ENCODE data around the gene MAP3K4.

MAP3K4 gene

GRCh38 chr6:161033667-161034066, 42.1 kb downstream of the MAP3K4 start:
- no peak overlapping the region for H3K4me2 ChIP-seq (ENCODE audit: insufficient read depth, low read length)
- H3K4me3 ChIP-seq (ENCODE audit: low read depth in 1 of 2, low read length in 2 of 2) = no peak overlapping the region

DNA sequence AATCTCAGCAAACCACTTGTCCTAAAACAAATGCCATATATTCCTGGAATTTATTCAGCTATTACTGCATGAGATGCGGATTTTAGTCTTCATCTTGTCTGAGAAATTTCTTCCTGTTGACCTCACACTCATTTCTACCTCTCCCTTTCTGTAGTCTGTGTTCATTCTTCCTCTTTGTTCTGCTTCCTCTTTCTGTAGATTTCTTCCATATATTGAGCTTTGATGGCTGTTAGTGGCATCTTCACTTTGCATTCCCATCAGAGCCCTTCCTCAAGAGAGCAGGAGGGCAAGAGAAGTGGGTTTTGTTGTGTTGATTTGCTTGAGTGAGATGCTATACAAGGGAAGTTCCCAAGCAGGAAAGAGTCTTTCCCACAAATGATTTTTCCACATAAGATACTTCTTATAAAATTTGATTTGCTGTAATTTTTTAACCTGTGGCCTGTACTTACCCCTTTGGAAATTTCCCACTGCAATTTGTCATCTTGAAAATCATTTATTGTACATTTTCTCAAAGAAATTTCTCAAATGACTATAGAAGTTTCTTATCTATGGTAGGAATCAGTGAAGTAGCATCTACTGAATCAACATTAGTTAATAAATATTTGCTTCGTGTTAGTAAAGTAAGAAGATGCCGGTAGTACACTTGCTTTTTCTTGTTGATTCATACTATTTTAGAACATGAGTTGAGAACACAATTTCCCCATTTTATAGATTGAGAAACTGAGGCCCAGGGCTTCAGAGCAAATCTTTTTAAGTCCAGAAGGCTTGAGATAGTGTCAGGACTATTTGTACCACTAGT, 43.8 kb downstream of the MAP3K4 start:
- TF ChIP-seq EZH2 (IDR thresholded peaks at IDR 0.05; ENCODE audit: borderline replicate concordance, low read depth, low read length, severe bottlenecking) = no peak
- TF ChIP-seq, protein P1, sequence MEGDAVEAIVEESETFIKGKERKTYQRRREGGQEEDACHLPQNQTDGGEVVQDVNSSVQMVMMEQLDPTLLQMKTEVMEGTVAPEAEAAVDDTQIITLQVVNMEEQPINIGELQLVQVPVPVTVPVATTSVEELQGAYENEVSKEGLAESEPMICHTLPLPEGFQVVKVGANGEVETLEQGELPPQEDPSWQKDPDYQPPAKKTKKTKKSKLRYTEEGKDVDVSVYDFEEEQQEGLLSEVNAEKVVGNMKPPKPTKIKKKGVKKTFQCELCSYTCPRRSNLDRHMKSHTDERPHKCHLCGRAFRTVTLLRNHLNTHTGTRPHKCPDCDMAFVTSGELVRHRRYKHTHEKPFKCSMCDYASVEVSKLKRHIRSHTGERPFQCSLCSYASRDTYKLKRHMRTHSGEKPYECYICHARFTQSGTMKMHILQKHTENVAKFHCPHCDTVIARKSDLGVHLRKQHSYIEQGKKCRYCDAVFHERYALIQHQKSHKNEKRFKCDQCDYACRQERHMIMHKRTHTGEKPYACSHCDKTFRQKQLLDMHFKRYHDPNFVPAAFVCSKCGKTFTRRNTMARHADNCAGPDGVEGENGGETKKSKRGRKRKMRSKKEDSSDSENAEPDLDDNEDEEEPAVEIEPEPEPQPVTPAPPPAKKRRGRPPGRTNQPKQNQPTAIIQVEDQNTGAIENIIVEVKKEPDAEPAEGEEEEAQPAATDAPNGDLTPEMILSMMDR (IDR thresholded peaks at IDR 0.05; ENCODE audit: borderline replicate concordance, extremely low read depth, low read length, poor library complexity, severe bottlenecking) = no peak
- Histone ChIP-seq H3K4me1 (ENCODE audit: insufficient read depth, low read length) (no peaks in the 10 kb centered on the region), H2AFZ (ENCODE audit: low read depth, low read length) (no peak overlapping the region), H3K27ac (ENCODE audit: low read length) (no peak overlapping the region), H3K9me3 (ENCODE audit: insufficient read depth, low read length, severe bottlenecking) (no peaks in the 10 kb centered on the region), H3K9ac (ENCODE audit: low read depth, low read length) (no peak overlapping the region), H3K36me3 (ENCODE audit: insufficient read depth, low read length) (peaks cover 50% of the 10 kb centered on the region), H3K4me3 (ENCODE audit: low read depth in 1 of 2, low read length in 2 of 2) (no peak overlapping the region), H4K20me1 (ENCODE audit: insufficient read depth, low read length) (peaks cover 10% of the 10 kb centered on the region; the same call in 1 of the 2 replicates), H3K79me2 (ENCODE audit: insufficient read depth, low read length) (peaks cover 41% of the 10 kb centered on the region), H3K27me3 (ENCODE audit: insufficient read depth, low read length, poor library complexity) (no peaks in the 10 kb centered on the region), H3K4me2 (ENCODE audit: insufficient read depth, low read length) (no peak overlapping the region)
- no peak for ATAC-seq (ENCODE audit: insufficient read depth, low read depth)
- DNase-seq = no peak

More at GRCh38 chr6:161033667-161034066, 42.1 kb downstream of the MAP3K4 start:
- DNase-seq (no peak), ATAC-seq (ENCODE audit: insufficient read depth, low read depth) (no peak)
- Histone ChIP-seq H2AFZ (ENCODE audit: low read depth, low read length) (no peak overlapping the region), H3K27me3 (ENCODE audit: insufficient read depth, low read length, poor library complexity) (no peaks in the 10 kb centered on the region), H4K20me1 (ENCODE audit: insufficient read depth, low read length) (peaks cover 13% of the 10 kb centered on the region; the same call in 1 of the 2 replicates), H3K9me3 (ENCODE audit: insufficient read depth, low read length, severe bottlenecking) (no peaks in the 10 kb centered on the region), H3K9ac (ENCODE audit: low read depth, low read length) (no peak overlapping the region), H3K79me2 (ENCODE audit: insufficient read depth, low read length) (peaks cover 55% of the 10 kb centered on the region), H3K36me3 (ENCODE audit: insufficient read depth, low read length) (peaks cover 40% of the 10 kb centered on the region), H3K4me1 (ENCODE audit: insufficient read depth, low read length) (no peaks in the 10 kb centered on the region), H3K27ac (ENCODE audit: low read length) (no peak overlapping the region)
- TF ChIP-seq, protein P1 (IDR thresholded peaks at IDR 0.05; ENCODE audit: borderline replicate concordance, extremely low read depth, low read length, poor library complexity, severe bottlenecking) = no peak
- TF ChIP-seq EZH2 (IDR thresholded peaks at IDR 0.05; ENCODE audit: borderline replicate concordance, low read depth, low read length, severe bottlenecking) = no peak

GRCh38 chr6:161035981-161036263, 44.4 kb downstream of the MAP3K4 start:
- no peaks in the 10 kb centered on the region for H3K9me3 ChIP-seq (ENCODE audit: insufficient read depth, low read length, severe bottlenecking)
- no peaks in the 10 kb centered on the region for H3K4me1 ChIP-seq (ENCODE audit: insufficient read depth, low read length)
- H3K79me2 ChIP-seq (ENCODE audit: insufficient read depth, low read length) = peaks cover 36% of the 10 kb centered on the region
- no peak for ATAC-seq (ENCODE audit: insufficient read depth, low read depth)
- peaks cover 8% of the 10 kb centered on the region for H4K20me1 ChIP-seq (ENCODE audit: insufficient read depth, low read length)
- no peaks in the 10 kb centered on the region for H3K27me3 ChIP-seq (ENCODE audit: insufficient read depth, low read length, poor library complexity)
- H3K36me3 ChIP-seq (ENCODE audit: insufficient read depth, low read length) = peaks cover 56% of the 10 kb centered on the region
- no peak overlapping the region for H2AFZ ChIP-seq (ENCODE audit: low read depth, low read length)
- no peak overlapping the region for H3K4me2 ChIP-seq (ENCODE audit: insufficient read depth, low read length)
- TF ChIP-seq, protein P1 (IDR thresholded peaks at IDR 0.05; ENCODE audit: borderline replicate concordance, extremely low read depth, low read length, poor library complexity, severe bottlenecking) = no peak
- TF ChIP-seq EZH2 (IDR thresholded peaks at IDR 0.05; ENCODE audit: borderline replicate concordance, low read depth, low read length, severe bottlenecking) = no peak
- H3K27ac ChIP-seq (ENCODE audit: low read length) = no peak overlapping the region
- DNase-seq = no peak
- H3K9ac ChIP-seq (ENCODE audit: low read depth, low read length) = no peak overlapping the region
- H3K4me3 ChIP-seq (ENCODE audit: low read depth in 1 of 2, low read length in 2 of 2) = no peak overlapping the region

All from DND-41 (cell line).